Erythroblast (primary cell): ENCODE data around the gene CTSE.

ENCODE experiments used
- GATA1 ChIP-seq: IDR thresholded peaks from 2 replicates; pipeline ENCODE4 v1.6.1; 2011; ENCODE audit warnings: low read depth, mild to moderate bottlenecking, control low read depth, low read length, moderate library complexity
- POLR2A ChIP-seq: IDR thresholded peaks from 2 replicates; pipeline ENCODE4 v1.6.1; 2011; ENCODE audit warnings: mild to moderate bottlenecking, low read length

DNA sequence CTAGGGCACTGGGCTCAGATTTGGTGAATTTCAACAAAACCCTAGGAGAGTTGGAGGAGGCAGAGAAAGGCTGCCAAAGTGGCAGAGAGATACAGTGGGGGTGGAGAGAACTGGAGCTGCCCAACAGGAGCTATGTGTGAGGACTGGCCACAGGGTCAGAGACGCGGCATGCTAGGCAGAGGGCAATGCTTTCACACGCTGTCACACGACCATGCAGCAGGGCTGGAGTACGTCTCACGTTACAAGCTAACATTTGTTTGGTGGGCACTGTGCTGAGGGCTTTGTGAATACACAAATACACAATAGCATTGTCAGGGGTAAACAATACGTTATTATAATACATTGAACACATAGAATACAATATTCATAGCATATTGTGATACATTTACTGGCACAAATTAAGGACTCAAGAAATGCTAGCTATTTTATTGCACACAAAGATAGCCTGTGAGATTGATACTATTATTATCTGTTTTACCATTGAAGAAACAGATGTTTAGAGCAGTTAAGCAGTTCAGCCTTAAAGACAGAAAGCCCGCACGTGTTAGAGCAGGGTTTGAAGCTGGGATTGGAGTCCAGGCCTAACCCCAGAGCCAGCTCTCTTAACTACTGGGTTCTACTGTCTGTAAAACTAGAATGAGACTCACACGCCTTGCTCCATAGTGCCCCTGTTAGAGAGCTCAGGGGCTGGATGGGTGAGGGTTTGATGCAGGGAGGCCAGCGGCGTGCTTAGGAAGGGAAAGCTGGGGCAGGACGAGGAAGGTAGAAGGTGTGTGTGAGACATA lies 25.0 kb downstream of the CTSE start:
- TF ChIP-seq POLR2A (no peak), GATA1 (no peak)
